ENCODE results near the gene ANKRD1.
"Not testable (repeated sequence)": the region's sequence is repeated elsewhere in the genome, so short reads cannot be mapped to it uniquely, and the experiment has no call there.

The ANKRD1 gene

DNA sequence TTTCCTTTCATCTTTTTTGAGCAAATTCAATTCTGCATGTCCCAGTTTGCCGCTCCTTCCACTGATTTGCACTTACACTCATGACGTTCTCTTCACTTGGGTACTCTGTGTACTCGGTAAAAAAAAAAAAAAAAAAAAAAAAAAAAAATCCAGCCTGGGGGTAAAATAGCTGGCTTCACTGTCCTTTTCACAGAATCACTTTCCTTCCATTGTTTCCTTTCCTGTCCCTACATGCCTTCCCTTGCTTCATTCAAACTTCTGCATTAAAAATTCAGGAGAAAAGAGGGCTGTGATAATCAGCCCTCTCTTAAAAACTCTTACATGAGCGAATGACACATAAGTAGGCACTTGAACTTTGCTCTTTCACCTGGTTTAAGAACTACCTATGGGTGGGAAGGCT is 8.7 kb downstream of the ANKRD1 start:
- Histone ChIP-seq H3K27ac (ENCODE audit: insufficient read depth, low read length, poor library complexity, severe bottlenecking) (no peak overlapping the region), H3K36me3 (ENCODE audit: control insufficient read depth, insufficient read depth, low read length) (no peaks in the 10 kb centered on the region), H3K4me3 (ENCODE audit: insufficient read depth, low read depth, low read length, poor library complexity, severe bottlenecking) (no peak overlapping the region), H3K27me3 (replicated peaks; ENCODE audit: control insufficient read depth, insufficient read depth, low read length, poor library complexity, severe bottlenecking) (no peaks in the 10 kb centered on the region), H3K4me1 (ENCODE audit: control insufficient read depth, insufficient read depth, low read length, poor library complexity, severe bottlenecking) (no peaks in the 10 kb centered on the region), H3K9me3 (ENCODE audit: control insufficient read depth, low read length) (no peaks in the 10 kb centered on the region)
- DNase-seq, result no peak

DNA sequence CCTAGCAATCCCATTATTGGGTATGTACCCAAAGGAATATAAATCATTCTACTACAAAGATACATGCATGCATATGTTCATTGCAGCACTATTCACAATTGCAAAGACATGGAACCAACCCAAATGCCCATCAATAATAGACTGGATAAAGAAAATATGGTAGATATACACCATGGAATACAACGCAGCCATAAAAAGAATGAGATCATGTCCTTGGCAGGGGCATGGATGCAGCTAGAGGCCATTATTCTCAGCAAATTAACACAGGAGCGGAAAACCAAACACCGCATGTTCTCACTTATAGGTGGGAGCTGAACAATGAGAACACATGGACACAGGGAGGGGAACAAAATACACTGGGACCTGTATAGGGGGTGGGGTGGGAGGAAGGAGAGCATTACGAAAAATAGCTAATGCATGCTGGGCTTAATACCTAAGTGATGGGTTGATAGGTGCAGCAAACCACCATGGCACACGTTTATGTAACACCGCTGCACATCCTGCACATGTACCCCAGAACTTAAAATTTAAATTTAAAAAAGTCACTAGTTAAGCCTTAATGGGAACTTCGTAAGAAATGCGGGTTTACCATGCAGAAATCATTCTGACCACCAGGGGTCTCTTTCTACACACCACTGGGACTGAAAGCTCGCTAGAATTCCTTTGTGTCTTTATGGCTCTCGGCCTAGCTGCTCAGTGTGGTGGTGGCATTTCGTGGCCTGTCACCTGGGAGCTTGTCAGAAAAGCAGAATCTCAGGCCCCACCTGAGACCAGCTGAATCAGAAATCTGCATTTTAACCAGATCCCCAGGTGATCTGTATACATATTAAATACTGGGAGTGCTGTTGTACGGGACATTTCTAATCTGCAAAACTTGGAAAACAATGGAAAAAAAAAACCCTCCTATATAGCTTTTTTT is 9.5 kb downstream of the ANKRD1 start:
- no peaks in the 10 kb centered on the region for H3K36me3 ChIP-seq (ENCODE audit: control insufficient read depth, insufficient read depth, low read length)
- peak in 1 of 3 donors; percentile 12 for DNase-seq
- no peak overlapping the region for H3K4me3 ChIP-seq (ENCODE audit: insufficient read depth, low read depth, low read length, poor library complexity, severe bottlenecking)
- no peaks in the 10 kb centered on the region for H3K27me3 ChIP-seq (replicated peaks; ENCODE audit: control insufficient read depth, insufficient read depth, low read length, poor library complexity, severe bottlenecking)
- H3K4me1 ChIP-seq (ENCODE audit: control insufficient read depth, insufficient read depth, low read length, poor library complexity, severe bottlenecking), result no peaks in the 10 kb centered on the region
- H3K9me3 ChIP-seq (ENCODE audit: control insufficient read depth, low read length), result no peaks in the 10 kb centered on the region
- H3K27ac ChIP-seq (ENCODE audit: insufficient read depth, low read length, poor library complexity, severe bottlenecking), result no peak overlapping the region

DNA sequence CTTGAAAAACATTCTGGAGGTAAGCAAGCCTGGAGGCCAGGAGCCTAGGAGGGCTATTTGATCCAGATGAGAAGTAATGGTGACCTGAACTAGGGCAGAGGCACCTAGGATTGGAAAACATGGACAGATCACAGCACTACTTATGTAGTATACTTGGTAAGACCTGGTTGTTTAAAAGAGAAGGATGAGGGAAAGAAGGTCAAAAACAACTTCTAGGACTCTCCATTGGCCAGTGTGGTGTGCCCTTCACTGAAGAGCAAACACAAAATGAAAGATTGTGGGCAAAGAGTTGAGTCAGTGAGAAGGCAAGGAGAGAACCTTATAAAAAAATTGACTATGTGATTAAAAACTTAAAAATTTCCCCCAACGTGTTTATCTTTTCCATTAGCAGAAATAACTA is 14.3 kb downstream of the ANKRD1 start:
- H3K4me1 ChIP-seq (ENCODE audit: control insufficient read depth, insufficient read depth, low read length, poor library complexity, severe bottlenecking), result no peaks in the 10 kb centered on the region
- no peaks in the 10 kb centered on the region for H3K27me3 ChIP-seq (replicated peaks; ENCODE audit: control insufficient read depth, insufficient read depth, low read length, poor library complexity, severe bottlenecking)
- no peaks in the 10 kb centered on the region for H3K9me3 ChIP-seq (ENCODE audit: control insufficient read depth, low read length)
- no peak for DNase-seq
- no peak overlapping the region for H3K27ac ChIP-seq (ENCODE audit: insufficient read depth, low read length, poor library complexity, severe bottlenecking)
- H3K4me3 ChIP-seq (ENCODE audit: insufficient read depth, low read depth, low read length, poor library complexity, severe bottlenecking), result no peak overlapping the region
- no peaks in the 10 kb centered on the region for H3K36me3 ChIP-seq (ENCODE audit: control insufficient read depth, insufficient read depth, low read length)

GRCh38 chr10:90905925-90906324 is 15.0 kb downstream of the ANKRD1 start:
- no peak overlapping the region for H3K4me3 ChIP-seq (ENCODE audit: insufficient read depth, low read depth, low read length, poor library complexity, severe bottlenecking)
- DNase-seq, result no peak
- no peaks in the 10 kb centered on the region for H3K9me3 ChIP-seq (ENCODE audit: control insufficient read depth, low read length)
- H3K36me3 ChIP-seq (ENCODE audit: control insufficient read depth, insufficient read depth, low read length), result no peaks in the 10 kb centered on the region
- no peak overlapping the region for H3K27ac ChIP-seq (ENCODE audit: insufficient read depth, low read length, poor library complexity, severe bottlenecking)
- no peaks in the 10 kb centered on the region for H3K4me1 ChIP-seq (ENCODE audit: control insufficient read depth, insufficient read depth, low read length, poor library complexity, severe bottlenecking)
- no peaks in the 10 kb centered on the region for H3K27me3 ChIP-seq (replicated peaks; ENCODE audit: control insufficient read depth, insufficient read depth, low read length, poor library complexity, severe bottlenecking)

GRCh38 chr10:90896916-90897315 is 24.0 kb downstream of the ANKRD1 start:
- not testable (repeated sequence) for DNase-seq; H3K27ac ChIP-seq (ENCODE audit: insufficient read depth, low read length, poor library complexity, severe bottlenecking); H3K27me3 ChIP-seq (replicated peaks; ENCODE audit: control insufficient read depth, insufficient read depth, low read length, poor library complexity, severe bottlenecking); H3K4me1 ChIP-seq (ENCODE audit: control insufficient read depth, insufficient read depth, low read length, poor library complexity, severe bottlenecking); H3K9me3 ChIP-seq (ENCODE audit: control insufficient read depth, low read length); H3K4me3 ChIP-seq (ENCODE audit: insufficient read depth, low read depth, low read length, poor library complexity, severe bottlenecking)
- peaks cover 10% of the 10 kb centered on the region for H3K36me3 ChIP-seq (ENCODE audit: control insufficient read depth, insufficient read depth, low read length)

DNA sequence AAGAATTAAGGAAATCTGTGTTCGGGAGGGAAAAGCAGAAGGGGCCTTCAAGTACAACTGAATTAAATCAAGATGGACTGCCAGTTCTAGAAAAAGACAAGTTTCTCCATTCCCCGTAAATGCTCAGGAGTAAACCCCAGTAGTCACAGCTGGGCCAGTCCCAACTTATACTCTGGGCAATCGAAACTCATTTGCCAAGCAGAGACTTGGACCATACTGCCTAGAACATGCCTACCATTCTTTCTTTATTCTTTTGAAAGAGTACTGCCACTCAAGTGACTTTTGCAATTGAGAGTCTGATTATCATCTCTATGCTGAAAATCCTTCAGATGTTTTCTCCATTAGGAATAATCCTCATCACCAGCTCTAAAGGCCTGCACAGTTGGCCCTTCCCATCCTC is 27.7 kb downstream of the ANKRD1 start:
- Histone ChIP-seq H3K27me3 (replicated peaks; ENCODE audit: control insufficient read depth, insufficient read depth, low read length, poor library complexity, severe bottlenecking) (no peaks in the 10 kb centered on the region), H3K36me3 (ENCODE audit: control insufficient read depth, insufficient read depth, low read length) (peaks cover 25% of the 10 kb centered on the region), H3K4me3 (ENCODE audit: insufficient read depth, low read depth, low read length, poor library complexity, severe bottlenecking) (no peak overlapping the region), H3K9me3 (ENCODE audit: control insufficient read depth, low read length) (no peaks in the 10 kb centered on the region), H3K4me1 (ENCODE audit: control insufficient read depth, insufficient read depth, low read length, poor library complexity, severe bottlenecking) (no peaks in the 10 kb centered on the region), H3K27ac (ENCODE audit: insufficient read depth, low read length, poor library complexity, severe bottlenecking) (no peak overlapping the region)
- no peak for DNase-seq

GRCh38 chr10:90890347-90890746 is 30.5 kb downstream of the ANKRD1 start:
- peaks cover 50% of the 10 kb centered on the region for H3K36me3 ChIP-seq (ENCODE audit: control insufficient read depth, insufficient read depth, low read length)
- H3K4me3 ChIP-seq (ENCODE audit: insufficient read depth, low read depth, low read length, poor library complexity, severe bottlenecking), result no peak overlapping the region
- H3K9me3 ChIP-seq (ENCODE audit: control insufficient read depth, low read length), result no peaks in the 10 kb centered on the region
- no peaks in the 10 kb centered on the region for H3K4me1 ChIP-seq (ENCODE audit: control insufficient read depth, insufficient read depth, low read length, poor library complexity, severe bottlenecking)
- DNase-seq, result no peak
- H3K27me3 ChIP-seq (replicated peaks; ENCODE audit: control insufficient read depth, insufficient read depth, low read length, poor library complexity, severe bottlenecking), result no peaks in the 10 kb centered on the region
- no peak overlapping the region for H3K27ac ChIP-seq (ENCODE audit: insufficient read depth, low read length, poor library complexity, severe bottlenecking)

GRCh38 chr10:90889636-90890035 is 31.3 kb downstream of the ANKRD1 start:
- no peaks in the 10 kb centered on the region for H3K27me3 ChIP-seq (replicated peaks; ENCODE audit: control insufficient read depth, insufficient read depth, low read length, poor library complexity, severe bottlenecking)
- no peak for DNase-seq
- no peaks in the 10 kb centered on the region for H3K9me3 ChIP-seq (ENCODE audit: control insufficient read depth, low read length)
- no peak overlapping the region for H3K27ac ChIP-seq (ENCODE audit: insufficient read depth, low read length, poor library complexity, severe bottlenecking)
- peaks cover 57% of the 10 kb centered on the region for H3K36me3 ChIP-seq (ENCODE audit: control insufficient read depth, insufficient read depth, low read length)
- H3K4me1 ChIP-seq (ENCODE audit: control insufficient read depth, insufficient read depth, low read length, poor library complexity, severe bottlenecking), result no peaks in the 10 kb centered on the region
- no peak overlapping the region for H3K4me3 ChIP-seq (ENCODE audit: insufficient read depth, low read depth, low read length, poor library complexity, severe bottlenecking)

GRCh38 chr10:90888387-90888786 is 32.5 kb downstream of the ANKRD1 start:
- no peaks in the 10 kb centered on the region for H3K27me3 ChIP-seq (replicated peaks; ENCODE audit: control insufficient read depth, insufficient read depth, low read length, poor library complexity, severe bottlenecking)
- no peak overlapping the region for H3K27ac ChIP-seq (ENCODE audit: insufficient read depth, low read length, poor library complexity, severe bottlenecking)
- H3K4me3 ChIP-seq (ENCODE audit: insufficient read depth, low read depth, low read length, poor library complexity, severe bottlenecking), result no peak overlapping the region
- H3K4me1 ChIP-seq (ENCODE audit: control insufficient read depth, insufficient read depth, low read length, poor library complexity, severe bottlenecking), result no peaks in the 10 kb centered on the region
- peaks cover 64% of the 10 kb centered on the region for H3K36me3 ChIP-seq (ENCODE audit: control insufficient read depth, insufficient read depth, low read length)
- no peaks in the 10 kb centered on the region for H3K9me3 ChIP-seq (ENCODE audit: control insufficient read depth, low read length)
- no peak for DNase-seq

- H3K27ac ChIP-seq (ENCODE audit: insufficient read depth, low read length, poor library complexity, severe bottlenecking), result no peak overlapping the region
- H3K9me3 ChIP-seq (ENCODE audit: control insufficient read depth, low read length), result no peaks in the 10 kb centered on the region
- no peak for DNase-seq
- no peaks in the 10 kb centered on the region for H3K4me1 ChIP-seq (ENCODE audit: control insufficient read depth, insufficient read depth, low read length, poor library complexity, severe bottlenecking)
- no peaks in the 10 kb centered on the region for H3K27me3 ChIP-seq (replicated peaks; ENCODE audit: control insufficient read depth, insufficient read depth, low read length, poor library complexity, severe bottlenecking)
- peaks cover 58% of the 10 kb centered on the region for H3K36me3 ChIP-seq (ENCODE audit: control insufficient read depth, insufficient read depth, low read length)
- H3K4me3 ChIP-seq (ENCODE audit: insufficient read depth, low read depth, low read length, poor library complexity, severe bottlenecking), result no peak overlapping the region
Measured at GRCh38 chr10:90887555-90887954, 33.3 kb downstream of the ANKRD1 start.

Measured in effector memory CD4-positive, alpha-beta T cell (primary cell).